HG03097 (cell line): ENCODE results near the gene CLCN6.

Experiments
- ATAC-seq: cut with Tn5 transposase; IDR thresholded peaks from one replicate; pipeline ENCODE4 v1.9.1; 2021; ENCODE audit not compliant: unreplicated experiment, low FRiP score

The CLCN6 gene

DNA sequence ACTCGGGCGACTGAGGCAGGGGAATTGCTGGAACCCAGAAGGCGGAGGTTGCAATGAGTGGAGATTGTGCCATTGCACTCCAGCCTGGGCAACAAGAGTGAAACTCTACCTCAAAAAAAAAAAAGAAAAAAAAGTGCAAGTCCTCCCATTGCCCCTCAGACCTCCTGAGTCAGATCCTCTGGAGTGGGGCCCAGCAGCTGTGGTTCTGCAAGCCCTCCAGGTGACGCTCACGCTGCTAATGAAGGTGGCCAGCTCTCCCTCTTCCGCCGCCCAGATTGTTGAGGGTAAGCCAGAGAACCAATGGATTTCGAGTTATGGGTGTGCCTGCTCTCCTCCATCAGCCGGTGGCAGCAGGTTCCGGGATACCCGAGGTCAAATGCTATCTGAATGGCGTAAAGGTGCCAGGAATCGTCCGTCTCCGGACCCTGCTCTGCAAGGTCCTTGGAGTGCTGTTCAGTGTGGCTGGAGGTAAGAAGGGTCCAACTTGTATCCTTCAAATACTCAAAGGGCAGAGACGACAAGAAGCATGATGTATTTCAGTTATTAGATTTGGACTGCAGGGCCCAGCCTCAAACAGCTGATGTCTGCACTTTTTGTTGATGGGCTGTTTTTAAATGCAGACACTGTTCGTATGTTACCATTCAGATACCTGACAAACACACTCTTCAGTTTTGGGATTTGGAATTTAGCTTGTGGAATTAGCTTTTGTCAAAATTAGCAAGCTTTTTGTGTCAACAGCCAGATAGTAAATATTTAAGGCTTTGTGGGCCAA is 17.6 kb downstream of the CLCN6 start:
- no peak for ATAC-seq

DNA sequence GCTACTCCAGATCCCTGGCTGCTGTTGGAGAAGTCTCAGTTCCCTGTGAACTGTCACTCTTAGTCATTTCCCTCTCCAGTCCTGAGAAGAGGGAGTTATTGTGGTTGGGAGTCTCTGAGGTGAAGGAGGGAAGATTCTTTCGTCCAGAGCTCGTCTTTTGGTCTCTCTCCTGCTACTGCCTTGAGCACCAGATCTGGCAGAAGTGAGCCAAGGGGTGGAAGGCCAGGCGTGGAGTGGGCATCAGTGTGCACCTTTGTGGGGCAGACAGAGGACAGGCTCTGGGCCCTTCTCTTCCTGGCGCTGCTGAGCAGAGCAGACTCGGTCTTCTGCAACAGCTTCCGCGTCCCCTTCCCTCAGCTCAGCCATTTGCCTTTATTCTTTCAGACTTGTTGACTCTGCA is 19.1 kb downstream of the CLCN6 start:
- no peak for ATAC-seq

GRCh38 chr1:11826946-11827345 is 21.0 kb downstream of the CLCN6 start:
- ATAC-seq, result no peak

DNA sequence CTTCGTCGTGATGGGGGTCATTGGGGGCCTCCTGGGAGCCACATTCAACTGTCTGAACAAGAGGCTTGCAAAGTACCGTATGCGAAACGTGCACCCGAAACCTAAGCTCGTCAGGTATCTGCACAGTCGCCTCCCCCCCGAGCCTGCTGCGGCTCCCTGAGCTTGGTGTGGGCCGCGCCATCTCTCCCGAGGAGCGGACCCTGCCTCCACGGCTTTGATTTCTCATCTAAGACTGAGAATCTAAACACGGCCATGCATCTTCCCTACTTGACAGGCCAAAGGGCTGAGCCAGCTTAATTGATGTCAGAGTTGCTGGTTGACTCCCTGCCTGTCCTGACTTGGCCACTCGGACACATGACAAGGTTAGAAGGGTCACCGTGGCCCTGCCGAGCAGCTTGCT is 22.5 kb downstream of the CLCN6 start:
- no peak for ATAC-seq

- no peak for ATAC-seq
Measured at GRCh38 chr1:11831945-11832725, 26.1 kb downstream of the CLCN6 start.

GRCh38 chr1:11833497-11833896 is 27.5 kb downstream of the CLCN6 start:
- no peak for ATAC-seq

- no peak for ATAC-seq
Measured at GRCh38 chr1:11833900-11834299, 27.9 kb downstream of the CLCN6 start.

DNA sequence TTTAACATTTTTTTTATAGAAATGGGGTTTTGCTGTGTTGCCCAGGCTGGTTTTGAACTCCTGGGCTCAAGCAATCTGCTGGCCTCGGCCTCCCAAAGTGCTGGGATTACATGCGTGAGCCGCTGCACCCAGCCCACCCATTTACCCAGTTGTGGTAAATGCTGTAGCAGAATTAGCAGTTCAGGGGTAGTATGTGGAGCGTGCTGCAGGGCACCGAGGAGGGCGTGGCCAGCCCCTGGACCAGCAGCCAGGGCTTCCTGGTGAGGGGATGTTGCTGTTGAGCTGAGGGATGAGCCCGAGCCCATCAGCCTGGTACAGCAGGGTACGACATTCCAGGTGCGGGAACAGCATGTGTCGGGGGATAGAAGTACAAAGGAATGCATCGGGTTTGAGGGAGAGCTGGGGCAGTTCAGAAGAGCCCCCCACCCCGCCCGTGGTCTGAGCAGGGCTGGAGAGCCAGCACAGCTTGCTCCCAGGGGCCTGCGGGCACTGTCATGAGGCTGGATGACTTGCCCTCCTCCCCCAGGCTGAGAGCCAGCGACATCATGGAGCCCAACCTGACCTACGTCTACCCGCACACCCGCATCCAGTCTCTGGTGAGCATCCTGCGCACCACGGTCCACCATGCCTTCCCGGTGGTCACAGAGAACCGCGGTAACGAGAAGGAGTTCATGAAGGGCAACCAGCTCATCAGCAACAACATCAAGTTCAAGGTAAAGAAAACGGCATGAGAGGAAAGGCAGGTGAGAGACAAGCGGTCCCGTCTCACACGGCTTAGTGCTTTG is 29.6 kb downstream of the CLCN6 start:
- no peak for ATAC-seq

DNA sequence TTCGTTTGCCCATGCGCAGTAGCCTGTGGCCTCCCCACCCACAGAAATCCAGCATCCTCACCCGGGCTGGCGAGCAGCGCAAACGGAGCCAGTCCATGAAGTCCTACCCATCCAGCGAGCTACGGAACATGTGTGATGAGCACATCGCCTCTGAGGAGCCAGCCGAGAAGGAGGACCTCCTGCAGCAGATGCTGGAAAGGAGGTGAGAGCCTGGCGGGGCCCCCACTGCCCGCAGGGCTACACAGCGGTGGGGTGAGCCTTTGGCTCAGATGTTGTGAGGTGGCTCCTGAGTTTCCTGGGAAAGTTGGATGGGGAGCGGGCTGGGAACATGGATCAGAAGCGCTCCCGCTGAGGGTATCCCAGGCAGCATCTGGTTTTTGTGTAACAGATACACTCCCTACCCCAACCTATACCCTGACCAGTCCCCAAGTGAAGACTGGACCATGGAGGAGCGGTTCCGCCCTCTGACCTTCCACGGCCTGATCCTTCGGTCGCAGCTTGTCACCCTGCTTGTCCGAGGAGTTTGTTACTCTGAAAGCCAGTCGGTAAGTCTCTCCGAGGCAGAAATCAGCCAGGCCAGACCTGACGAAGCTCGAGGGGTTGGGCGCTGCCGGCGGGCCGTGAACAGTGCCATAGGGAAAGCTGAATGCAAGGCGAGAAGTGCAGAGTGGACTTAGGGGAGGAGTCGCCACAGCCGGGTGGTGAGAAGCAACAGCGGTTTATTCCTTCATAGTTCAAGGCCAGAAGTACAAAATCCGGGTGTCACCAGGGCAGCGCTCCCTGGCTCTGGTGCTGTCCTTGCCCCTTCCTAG is 31.2 kb downstream of the CLCN6 start:
- ATAC-seq, result no peak

- ATAC-seq, result no peak
Measured at GRCh38 chr1:11837767-11838348, 31.9 kb downstream of the CLCN6 start.

- peak; percentile 60 for ATAC-seq
Measured at GRCh38 chr1:11838349-11839272, 32.6 kb downstream of the CLCN6 start.

DNA sequence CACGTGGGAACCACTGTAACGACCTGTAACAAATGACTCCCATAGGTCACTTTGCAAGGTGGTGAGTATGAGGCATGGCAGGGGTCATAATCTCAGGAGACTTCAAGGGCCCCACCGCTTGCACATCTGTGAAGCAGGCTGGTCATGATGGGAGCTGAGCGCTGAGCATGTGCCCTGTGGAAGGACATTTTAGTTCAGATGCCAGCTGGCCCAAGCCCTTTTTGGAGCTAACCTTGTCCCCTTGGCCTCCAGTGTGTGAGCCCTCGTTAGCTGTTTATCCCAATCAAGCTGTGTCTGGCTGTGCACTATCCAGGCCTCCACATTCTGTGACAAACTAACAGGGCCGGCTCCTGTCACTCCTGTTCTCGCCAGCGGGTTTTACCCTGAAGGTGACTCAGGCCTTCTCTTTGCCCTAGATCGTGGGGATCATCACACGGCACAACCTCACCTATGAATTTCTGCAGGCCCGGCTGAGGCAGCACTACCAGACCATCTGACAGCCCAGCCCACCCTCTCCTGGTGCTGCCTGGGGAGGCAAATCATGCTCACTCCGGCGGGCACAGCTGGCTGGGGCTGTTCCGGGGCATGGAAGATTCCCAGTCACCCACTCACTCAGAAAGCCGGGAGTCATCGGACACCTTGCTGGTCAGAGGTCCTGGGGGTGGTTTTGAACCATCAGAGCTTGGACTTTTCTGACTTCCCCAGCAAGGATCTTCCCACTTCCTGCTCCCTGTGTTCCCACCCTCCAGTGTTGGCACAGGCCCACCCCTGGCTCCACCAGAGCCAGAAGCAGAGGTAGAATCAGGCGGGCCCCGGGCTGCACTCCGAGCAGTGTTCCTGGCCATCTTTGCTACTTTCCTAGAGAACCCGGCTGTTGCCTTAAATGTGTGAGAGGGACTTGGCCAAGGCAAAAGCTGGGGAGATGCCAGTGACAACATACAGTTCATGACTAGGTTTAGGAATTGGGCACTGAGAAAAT is 34.0 kb downstream of the CLCN6 start:
- no peak for ATAC-seq

- no peak for ATAC-seq
Measured at GRCh38 chr1:11841245-11842153, 35.5 kb downstream of the CLCN6 start.

GRCh38 chr1:11842154-11843041 is 36.4 kb downstream of the CLCN6 start:
- ATAC-seq, result no peak

GRCh38 chr1:11845641-11846335 is 39.8 kb downstream of the CLCN6 start:
- ATAC-seq, result no peak
